ENCODE measurements around the gene PTPRM. TPM values are rescaled to one million over a fixed set of nuclear protein-coding genes. Genes with fewer than 3 reads are reported as not detected.

PTPRM gene
- total and polyA plus RNA-seq, 2 of the 4 experiments (the other 2 are of a cell fraction), result 28.3 to 51.2 TPM

- dilution Hi-C loops (cut with HindIII; ENCODE audit: low sequenced_read_pairs, unreplicated experiment), result no loop called here
Measured at GRCh38 chr18:7977897-7978296, 410.8 kb downstream of the PTPRM start.

More at GRCh38 chr18:7977897-7978296, 410.8 kb downstream of the PTPRM start:
- TF ChIP-seq MAFK (IDR thresholded peaks at IDR 0.05; ENCODE audit: low read depth, low read length), result no peak
- H2AFZ ChIP-seq (replicated peaks; ENCODE audit: low read length, poor library complexity), result no peak overlapping the region
- no peak overlapping the region for H4K8ac ChIP-seq (ENCODE audit: low read depth in 2 of 2, low read length in 2 of 2)
- in situ Hi-C loops (cut with MboI; ENCODE audit: low sequenced_read_pairs) (no loop called here), intact Hi-C loops (cut with micrococcal nuclease) (no loop called here)
- H3K23ac ChIP-seq (ENCODE audit: low read depth, low read length), result no peak overlapping the region
- DNase-seq (no peak), ATAC-seq (ENCODE audit: low read depth) (no peak)
- CTCF ChIA-PET, result no interaction called here
- no peak overlapping the region for H3K4me2 ChIP-seq (ENCODE audit: low read depth, low read length)
- WGBS, 2 experiments (ENCODE audit: extremely low coverage in 2 of 2, insufficient read length in 1 of 2), result no CpG with 5 or more reads among the region's 4 CpGs
- H3K4me1 ChIP-seq (ENCODE audit: control insufficient read depth, insufficient read depth, low read length), result peaks cover 2% of the 10 kb centered on the region; the same call in 1 of the 2 replicates
- no peaks in the 10 kb centered on the region for H3K27me3 ChIP-seq (ENCODE audit: control insufficient read depth, insufficient read depth, low read length)
- no peak overlapping the region for H4K5ac ChIP-seq (ENCODE audit: low read depth, low read length)
- no peak overlapping the region for H2AK5ac ChIP-seq (ENCODE audit: low read depth, low read length)
- no peak overlapping the region for H4K91ac ChIP-seq (ENCODE audit: insufficient read depth, low read depth, low read length)
- H3K56ac ChIP-seq (ENCODE audit: extremely low read depth, insufficient read depth, low read length), result no peak overlapping the region
- no peak overlapping the region for H3K27ac ChIP-seq (ENCODE audit: insufficient read depth, low read length)
- no peak overlapping the region for H2BK5ac ChIP-seq (ENCODE audit: low read depth, low read length, poor library complexity, severe bottlenecking)
- no peak overlapping the region for H2AK9ac ChIP-seq (replicated peaks; ENCODE audit: low read depth, low read length, poor library complexity)
- POLR2A ChIA-PET (ENCODE audit: unreplicated experiment), result no interaction called here
- no peak overlapping the region for H3K9ac ChIP-seq (ENCODE audit: low read depth, low read length)
- H3K9me3 ChIP-seq (ENCODE audit: control insufficient read depth, insufficient read depth, low read length), result no peaks in the 10 kb centered on the region
- no peak overlapping the region for H2BK20ac ChIP-seq (ENCODE audit: low read depth, low read length)
- no peaks in the 10 kb centered on the region for H3K36me3 ChIP-seq (ENCODE audit: control insufficient read depth, insufficient read depth, low read length)
- H3K4me3 ChIP-seq (ENCODE audit: insufficient read depth, low read depth, low read length), result no peak overlapping the region
- H2BK120ac ChIP-seq (ENCODE audit: low read depth, low read length), result no peak overlapping the region
- no peak overlapping the region for H3K18ac ChIP-seq (ENCODE audit: low read depth, low read length)
- peaks cover 5 to 6% of the 10 kb centered on the region in 2 experiments; a peak in 2 of 4 replicates for H3K79me1 ChIP-seq (ENCODE audit: low read depth in 1 of 2, low read length in 2 of 2)
- no peak overlapping the region for H3K4ac ChIP-seq (ENCODE audit: low read depth, low read length)
- no peak overlapping the region for H3K14ac ChIP-seq (replicated peaks; ENCODE audit: low read depth, low read length)
- no peak overlapping the region for H2BK15ac ChIP-seq (ENCODE audit: low read depth, low read length)
- H4K20me1 ChIP-seq (ENCODE audit: insufficient read depth, low read length), result 0 out of 2 replicates have a peak, but pooled peaks cover 5% of the 10 kb centered on the region
- BruUV-seq (replicated peaks), result no TSS peak
- H3K9me1 ChIP-seq (ENCODE audit: insufficient read depth, low read length), result peaks cover 3% of the 10 kb centered on the region; the same call in 1 of the 2 replicates
